Ascending aorta (tissue), 2 donors: ENCODE results near the gene ARID1B. TPM values are rescaled to one million over a fixed set of nuclear protein-coding genes. Genes with fewer than 3 reads are reported as not detected.

Experiments used
- DNase-seq, 2 donors: peaks; one replicate each; pipeline ENCODE4 v3.0.0-alpha.2; 2019; ENCODE audit warnings: low spot score in 2 of 2
- H3K27ac ChIP-seq, 2 donors: fragments of 200-600 bp; sonication (generic); one replicate each; pipeline ENCODE4 v1.5.1; 2016 to 2017; ENCODE audit warnings: mild to moderate bottlenecking in 1 of 2
- H3K27me3 ChIP-seq: fragments of 200-600 bp; sonication (generic); one replicate; pipeline ENCODE4 v1.5.1; 2017
- H3K36me3 ChIP-seq, 2 donors: fragments of 200-600 bp; sonication (generic); one replicate each; pipeline ENCODE4 v1.5.1; 2016
- H3K4me1 ChIP-seq, 2 donors: fragments of 200-600 bp; sonication (generic); one replicate each; pipeline ENCODE4 v1.5.1; 2016 to 2017; ENCODE audit warnings: mild to moderate bottlenecking in 1 of 2
- H3K4me3 ChIP-seq, 2 donors: fragments of 200-600 bp; sonication (generic); one replicate each; pipeline ENCODE4 v1.5.1; 2016 to 2017; ENCODE audit warnings: mild to moderate bottlenecking in 1 of 2
- H3K9me3 ChIP-seq, 2 donors: fragments of 200-600 bp; sonication (generic); one replicate each; pipeline ENCODE4 v1.5.1; 2016
- intact Hi-C: fragments of 100-400 bp; cut with DNase I; formaldehyde crosslinking; loops from one replicate; pipeline ENCODE4 v1.15.1; 2023
- total RNA-seq: library from RNA; depleted of rRNA; stranded (reverse); fragments of >200 nt; gene quantifications from one replicate; pipeline ENCODE4 v1.1.0, GENCODE V29; 2016
- TF ChIP-seq, protein P1 (sequence below), 3 experiments: fragments of 200-600 bp in 2 of 3; fragments of 450-650 bp in 1 of 3; sonication (generic) in 2 of 3; IDR thresholded peaks; one replicate each; pipeline ENCODE4 v1.5.1; 2016 to 2019; ENCODE audit warnings: antibody characterized with exemption in 3 of 3, mild to moderate bottlenecking in 1 of 3, moderate library complexity in 1 of 3

The ARID1B gene
- total RNA-seq, 1 donor from 2014 or later = 97.9 TPM

DNA sequence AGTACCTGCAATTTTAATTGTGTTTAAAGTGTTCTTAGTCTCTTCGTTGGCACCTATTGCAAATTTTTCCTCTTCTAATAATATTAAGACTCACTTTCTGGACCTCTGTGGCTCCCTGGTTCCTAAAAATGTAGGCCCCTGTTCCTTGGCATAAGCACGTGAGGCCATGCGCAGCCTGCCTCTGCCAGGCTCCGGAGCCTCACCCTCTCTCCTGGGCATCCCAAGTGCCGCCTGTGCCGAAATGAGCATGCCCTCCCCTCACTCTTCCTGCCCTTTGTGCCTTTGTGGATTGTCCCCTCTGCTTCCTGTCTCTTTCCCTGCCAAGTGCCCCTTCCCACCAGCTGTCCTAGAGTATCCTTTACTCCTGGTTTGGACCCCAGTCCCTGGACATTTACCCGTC lies 300.1 kb downstream of the ARID1B start:
- H3K4me3 ChIP-seq = no peak overlapping the region
- no peaks in the 10 kb centered on the region for H3K36me3 ChIP-seq
- H3K27ac ChIP-seq = no peak overlapping the region
- no peak for DNase-seq
- intact Hi-C loops = no loop called here
- H3K9me3 ChIP-seq = no peaks in the 10 kb centered on the region
- TF ChIP-seq, protein P1, sequence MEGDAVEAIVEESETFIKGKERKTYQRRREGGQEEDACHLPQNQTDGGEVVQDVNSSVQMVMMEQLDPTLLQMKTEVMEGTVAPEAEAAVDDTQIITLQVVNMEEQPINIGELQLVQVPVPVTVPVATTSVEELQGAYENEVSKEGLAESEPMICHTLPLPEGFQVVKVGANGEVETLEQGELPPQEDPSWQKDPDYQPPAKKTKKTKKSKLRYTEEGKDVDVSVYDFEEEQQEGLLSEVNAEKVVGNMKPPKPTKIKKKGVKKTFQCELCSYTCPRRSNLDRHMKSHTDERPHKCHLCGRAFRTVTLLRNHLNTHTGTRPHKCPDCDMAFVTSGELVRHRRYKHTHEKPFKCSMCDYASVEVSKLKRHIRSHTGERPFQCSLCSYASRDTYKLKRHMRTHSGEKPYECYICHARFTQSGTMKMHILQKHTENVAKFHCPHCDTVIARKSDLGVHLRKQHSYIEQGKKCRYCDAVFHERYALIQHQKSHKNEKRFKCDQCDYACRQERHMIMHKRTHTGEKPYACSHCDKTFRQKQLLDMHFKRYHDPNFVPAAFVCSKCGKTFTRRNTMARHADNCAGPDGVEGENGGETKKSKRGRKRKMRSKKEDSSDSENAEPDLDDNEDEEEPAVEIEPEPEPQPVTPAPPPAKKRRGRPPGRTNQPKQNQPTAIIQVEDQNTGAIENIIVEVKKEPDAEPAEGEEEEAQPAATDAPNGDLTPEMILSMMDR (IDR thresholded peaks at IDR 0.05) = no peak
- peaks cover 0 to 19% of the 10 kb centered on the region in 2 donors for H3K4me1 ChIP-seq
- H3K27me3 ChIP-seq = no peaks in the 10 kb centered on the region

DNA sequence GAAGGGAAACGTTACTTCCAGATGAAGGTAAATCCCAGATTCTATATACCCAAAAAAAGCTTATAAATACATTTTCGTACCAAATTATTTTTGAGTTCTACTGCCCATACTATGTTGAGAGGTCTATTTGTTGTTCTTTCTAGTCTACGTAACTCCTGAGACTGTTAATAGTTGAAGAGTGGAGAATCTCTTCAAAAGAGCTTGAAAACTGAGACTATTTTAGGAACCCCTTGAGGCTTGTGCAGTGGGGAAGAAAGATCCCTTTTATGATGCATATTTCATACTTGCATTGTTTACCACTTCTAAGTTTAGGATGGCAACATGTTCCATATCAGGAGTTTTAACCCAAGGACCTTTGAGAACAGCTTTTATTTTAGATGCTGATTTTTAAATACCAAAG lies 301.1 kb downstream of the ARID1B start:
- Histone ChIP-seq H3K36me3 (no peaks in the 10 kb centered on the region), H3K4me1 (peaks cover 0 to 22% of the 10 kb centered on the region in 2 donors), H3K27me3 (no peaks in the 10 kb centered on the region), H3K27ac (no peak overlapping the region), H3K4me3 (no peak overlapping the region), H3K9me3 (no peaks in the 10 kb centered on the region)
- no peak for DNase-seq
- intact Hi-C loops = no loop called here
- TF ChIP-seq, protein P1 (IDR thresholded peaks at IDR 0.05) = no peak

DNA sequence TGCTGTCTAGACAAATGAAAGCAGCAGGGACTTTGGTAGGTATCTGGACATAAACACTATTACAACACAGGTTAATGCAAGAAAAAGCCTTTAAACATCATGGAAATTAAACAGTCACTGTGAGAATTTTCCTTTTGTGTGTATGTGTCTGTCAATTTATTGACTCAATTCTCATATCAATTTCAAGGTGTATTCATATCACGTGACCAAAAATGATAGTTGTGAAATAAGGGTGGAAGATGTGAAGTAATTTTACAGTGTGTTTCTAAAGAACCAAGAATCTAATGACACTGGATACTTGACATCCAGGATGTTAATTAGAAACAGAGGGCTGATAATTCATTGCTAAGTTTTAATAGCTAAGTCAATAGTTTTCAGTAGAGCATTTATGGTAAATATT lies 302.1 kb downstream of the ARID1B start:
- Histone ChIP-seq H3K27ac (no peak overlapping the region), H3K9me3 (no peaks in the 10 kb centered on the region), H3K4me1 (peaks cover 0 to 22% of the 10 kb centered on the region in 2 donors), H3K27me3 (no peaks in the 10 kb centered on the region), H3K36me3 (no peaks in the 10 kb centered on the region), H3K4me3 (no peak overlapping the region)
- DNase-seq = no peak
- TF ChIP-seq, protein P1 (IDR thresholded peaks at IDR 0.05) = no peak
- intact Hi-C loops = no loop called here

DNA sequence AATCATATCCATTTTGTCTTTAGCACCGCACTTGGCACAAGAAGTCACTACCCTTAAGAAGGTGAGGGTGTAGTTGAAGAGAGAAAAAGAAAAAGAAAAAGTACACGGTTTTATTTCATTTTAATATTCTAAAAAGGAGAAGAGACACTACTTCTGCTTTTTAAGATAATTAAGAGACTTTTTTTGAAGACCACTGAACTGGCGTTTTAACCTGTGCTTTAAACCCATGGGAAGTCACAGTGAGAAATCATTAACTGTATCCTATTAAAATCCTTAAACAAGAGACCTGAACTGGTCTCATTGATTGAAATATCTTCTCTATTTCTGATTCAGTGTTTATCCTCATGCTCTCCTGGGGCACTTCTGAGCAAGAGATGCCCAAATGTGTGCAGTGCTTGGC lies 302.6 kb downstream of the ARID1B start:
- TF ChIP-seq, protein P1 (IDR thresholded peaks at IDR 0.05) = no peak
- DNase-seq = no peak
- peaks cover 0 to 22% of the 10 kb centered on the region in 2 donors for H3K4me1 ChIP-seq
- no peaks in the 10 kb centered on the region for H3K27me3 ChIP-seq
- H3K36me3 ChIP-seq = peaks cover 0 to under 1% of the 10 kb centered on the region in 2 donors
- no peak overlapping the region for H3K4me3 ChIP-seq
- no peaks in the 10 kb centered on the region for H3K9me3 ChIP-seq
- H3K27ac ChIP-seq = no peak overlapping the region
- intact Hi-C loops = no loop called here

DNA sequence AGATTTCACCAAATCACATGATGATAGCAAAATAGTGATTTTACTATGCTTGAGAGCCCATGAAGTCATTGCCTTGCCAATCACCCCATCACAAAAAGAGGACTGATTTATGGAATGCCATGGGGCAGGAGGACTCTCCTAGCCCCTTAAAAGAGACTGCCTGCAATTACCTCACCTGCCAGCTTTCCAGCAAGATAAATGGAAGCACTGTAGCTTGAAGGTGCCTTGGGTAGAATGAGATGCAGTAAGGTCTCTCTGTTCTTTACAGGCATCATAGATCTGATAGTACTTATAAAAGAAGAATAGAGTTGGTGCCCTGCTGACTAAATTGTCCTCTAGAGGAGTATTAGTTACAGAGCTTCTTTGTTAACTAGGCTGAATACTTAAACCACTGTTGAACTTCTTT lies 303.8 kb downstream of the ARID1B start:
- H3K4me3 ChIP-seq = no peak overlapping the region
- H3K27me3 ChIP-seq = no peaks in the 10 kb centered on the region
- TF ChIP-seq, protein P1 (IDR thresholded peaks at IDR 0.05) = no peak
- no peak for DNase-seq
- peaks cover 0 to 17% of the 10 kb centered on the region in 2 donors for H3K4me1 ChIP-seq
- H3K27ac ChIP-seq = no peak overlapping the region
- no peaks in the 10 kb centered on the region for H3K9me3 ChIP-seq
- intact Hi-C loops = no loop called here
- H3K36me3 ChIP-seq = peaks cover 3 to 5% of the 10 kb centered on the region in 2 donors

DNA sequence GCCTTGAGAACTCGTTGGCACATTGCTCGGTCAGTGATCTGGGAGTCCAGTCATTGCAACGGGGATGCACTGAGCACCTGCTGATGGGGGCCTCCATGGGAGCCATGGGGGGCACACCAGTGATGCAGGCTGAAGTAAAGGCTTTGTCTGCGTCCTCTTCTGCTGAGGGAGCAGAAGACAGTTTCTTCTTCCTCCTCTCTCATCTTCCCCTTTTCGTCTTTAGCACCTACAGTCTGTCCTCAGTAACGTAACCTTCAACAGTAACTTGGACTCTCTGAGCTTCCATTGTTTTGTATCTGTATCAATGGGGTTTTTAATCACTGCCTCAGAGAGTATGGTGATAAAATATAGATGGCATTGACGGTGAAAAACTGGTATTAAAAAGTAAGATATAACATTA lies 306.2 kb downstream of the ARID1B start:
- Histone ChIP-seq H3K4me3 (no peak overlapping the region), H3K9me3 (no peaks in the 10 kb centered on the region), H3K27me3 (no peaks in the 10 kb centered on the region), H3K36me3 (peaks cover 5 to 6% of the 10 kb centered on the region in 2 donors), H3K27ac (no peak overlapping the region), H3K4me1 (peaks cover 0 to 9% of the 10 kb centered on the region in 2 donors)
- intact Hi-C loops = no loop called here
- no peak for DNase-seq
- TF ChIP-seq, protein P1 (IDR thresholded peaks at IDR 0.05) = no peak
